T-helper 9 cell (primary cell): ENCODE measurements around the gene CFAP61.
"Not testable (repeated sequence)": the region's sequence is repeated elsewhere in the genome, so short reads cannot be mapped to it uniquely, and the experiment has no call there.

Experiments
- DNase-seq: peaks from one replicate; pipeline ENCODE4 v3.0.0-alpha.2; 2020

The CFAP61 gene

DNA sequence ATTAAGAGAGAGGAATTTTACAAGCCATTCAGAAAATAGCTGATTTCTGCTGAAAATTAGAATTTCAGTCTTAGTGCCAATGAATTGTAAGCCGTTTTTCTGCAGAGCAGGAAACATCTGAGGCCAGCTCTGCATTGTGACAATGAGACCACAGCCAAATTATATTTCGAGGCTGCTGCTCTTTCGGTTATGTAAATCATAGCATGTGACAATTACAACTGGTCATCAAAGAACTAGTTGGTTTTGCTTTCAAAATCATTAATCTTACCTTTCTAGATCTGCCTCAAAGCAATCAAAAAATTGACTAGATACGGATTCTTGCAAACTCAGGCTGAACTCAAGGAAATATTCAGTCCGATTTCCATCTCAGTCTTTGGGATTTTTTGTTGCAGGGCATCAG is 282.2 kb downstream of the CFAP61 start:
- no peak for DNase-seq

DNA sequence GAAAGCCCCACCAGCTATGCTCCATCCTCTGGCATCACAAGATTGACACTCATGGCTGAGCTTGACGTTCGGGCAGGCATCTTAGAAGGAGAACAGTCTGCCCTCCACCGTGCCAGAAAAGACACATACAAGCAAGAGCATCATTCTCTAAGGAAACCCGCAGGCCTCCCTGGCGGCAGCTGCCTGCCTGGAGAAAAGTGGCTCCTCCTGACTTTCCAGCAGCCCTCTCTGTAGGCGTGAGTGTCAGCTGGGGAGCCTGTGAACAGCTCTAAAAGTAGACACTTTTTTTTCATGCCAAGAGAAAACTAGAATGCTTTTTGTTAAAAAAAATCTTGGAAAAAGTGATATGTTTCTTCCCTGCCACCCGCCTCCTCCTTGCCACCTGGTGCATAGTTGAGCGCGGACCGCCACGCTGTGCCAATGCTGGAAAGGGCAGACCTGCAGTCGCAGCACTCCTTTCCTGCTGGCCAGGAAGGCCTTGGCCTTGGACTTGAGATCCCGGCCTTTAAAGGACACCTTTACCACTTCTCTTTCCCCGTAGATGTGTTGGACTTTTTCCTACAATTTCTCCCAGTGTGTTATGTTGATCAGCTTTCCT is 285.9 kb downstream of the CFAP61 start:
- DNase-seq = no peak

DNA sequence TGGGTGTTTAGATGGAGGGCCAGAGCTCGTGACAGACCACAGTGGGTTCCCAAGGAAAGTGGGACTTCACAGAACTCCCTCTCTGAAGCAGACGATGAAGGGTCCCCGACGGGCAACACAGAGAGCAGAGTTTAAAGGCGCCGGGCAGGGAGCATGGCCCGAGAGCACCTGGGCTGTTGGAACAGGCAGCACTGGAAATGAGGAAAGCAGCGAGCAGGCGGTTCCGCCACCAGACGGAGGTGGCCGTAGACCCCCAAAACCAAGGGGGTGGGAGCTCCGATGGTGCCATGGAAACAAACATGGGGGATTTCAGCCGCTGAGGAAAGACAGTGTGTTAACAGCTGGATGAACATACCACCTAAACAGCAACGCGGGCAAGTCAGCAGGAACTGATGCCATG is 288.1 kb downstream of the CFAP61 start:
- DNase-seq = no peak

- no peak for DNase-seq
Observed at GRCh38 chr20:20341371-20341770, 289.0 kb downstream of the CFAP61 start.

DNA sequence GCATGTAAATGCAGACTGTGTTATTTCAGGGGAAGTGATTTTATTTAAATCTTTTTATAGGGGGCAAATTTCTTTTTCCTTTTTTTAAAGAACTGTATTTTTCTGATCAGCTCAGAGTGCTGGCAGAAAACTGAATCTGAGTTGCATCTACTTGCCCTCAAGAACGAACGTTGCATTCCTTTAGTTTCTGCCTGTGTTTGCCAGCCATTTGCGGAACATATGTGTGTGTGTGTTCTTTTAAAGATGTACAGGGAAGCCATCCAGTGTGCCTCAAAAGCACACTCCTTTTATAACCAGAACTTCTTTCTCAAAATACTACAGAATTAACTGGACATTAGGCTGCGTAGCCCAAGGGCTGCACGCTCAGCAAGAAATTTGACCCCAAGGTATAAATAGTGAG is 289.7 kb downstream of the CFAP61 start:
- no peak for DNase-seq

- no peak for DNase-seq
Observed at GRCh38 chr20:20343932-20344331, 291.6 kb downstream of the CFAP61 start.

GRCh38 chr20:20344476-20344875 is 292.1 kb downstream of the CFAP61 start:
- no peak for DNase-seq

DNA sequence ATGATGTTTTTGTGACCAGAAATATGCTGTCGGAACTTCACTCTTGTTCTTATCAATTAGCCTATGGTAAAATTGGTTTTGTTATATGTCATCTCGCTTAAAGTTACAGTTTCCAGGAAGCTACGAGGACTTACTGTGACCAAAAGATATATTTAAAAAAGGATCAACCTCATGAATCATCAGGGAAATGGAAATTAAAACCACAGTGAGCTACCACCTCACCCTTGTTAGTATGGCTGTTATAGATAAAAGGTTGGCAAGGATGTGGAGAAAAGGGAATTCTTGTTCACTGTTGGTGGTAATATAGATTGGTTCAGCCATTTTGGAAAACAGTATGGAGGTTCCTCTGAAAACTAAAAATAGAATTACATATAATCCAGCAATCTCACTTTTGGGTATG is 301.2 kb downstream of the CFAP61 start:
- DNase-seq = no peak

DNA sequence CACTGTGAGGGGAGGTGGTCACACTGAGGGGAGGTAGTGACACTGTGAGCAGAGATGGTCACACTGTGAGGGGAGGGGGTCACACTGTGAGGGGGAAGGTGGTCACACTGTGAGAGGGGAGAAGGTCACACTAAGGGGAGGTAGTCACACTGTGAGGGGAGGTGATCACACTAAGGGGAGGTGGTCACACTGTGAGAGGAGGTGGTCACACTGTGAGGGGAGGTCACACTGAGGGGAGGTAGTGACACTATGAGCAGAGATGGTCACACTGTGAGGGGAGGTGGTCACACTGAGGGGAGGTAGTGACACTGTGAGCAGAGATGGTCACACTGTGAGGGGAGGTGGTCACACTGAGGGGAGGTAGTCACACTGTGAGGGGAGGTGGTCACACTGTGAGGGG is 303.2 kb downstream of the CFAP61 start:
- not testable (repeated sequence) for DNase-seq

DNA sequence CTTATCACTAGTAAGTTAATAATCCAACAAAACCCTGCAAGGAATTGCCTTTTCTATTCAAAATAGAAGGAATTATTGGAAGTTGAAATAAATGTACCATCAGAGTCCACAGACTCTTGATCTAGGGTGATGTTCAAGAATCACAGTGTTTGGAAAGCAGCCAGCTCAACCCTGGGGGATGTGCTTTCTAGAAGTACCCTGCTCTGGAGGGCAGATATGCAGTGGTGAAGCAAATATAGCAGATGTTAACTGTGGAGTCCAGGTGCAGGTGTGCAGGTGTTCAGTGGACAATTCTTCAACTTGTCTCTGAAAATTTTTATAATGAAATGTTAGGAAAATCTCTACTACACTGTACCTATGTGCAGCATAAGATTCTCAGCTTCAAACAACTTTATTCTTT is 306.5 kb downstream of the CFAP61 start:
- no peak for DNase-seq

GRCh38 chr20:20359628-20360027 is 307.3 kb downstream of the CFAP61 start:
- DNase-seq = no peak

- no peak for DNase-seq
Observed at GRCh38 chr20:20360464-20360863, 308.1 kb downstream of the CFAP61 start.

DNA sequence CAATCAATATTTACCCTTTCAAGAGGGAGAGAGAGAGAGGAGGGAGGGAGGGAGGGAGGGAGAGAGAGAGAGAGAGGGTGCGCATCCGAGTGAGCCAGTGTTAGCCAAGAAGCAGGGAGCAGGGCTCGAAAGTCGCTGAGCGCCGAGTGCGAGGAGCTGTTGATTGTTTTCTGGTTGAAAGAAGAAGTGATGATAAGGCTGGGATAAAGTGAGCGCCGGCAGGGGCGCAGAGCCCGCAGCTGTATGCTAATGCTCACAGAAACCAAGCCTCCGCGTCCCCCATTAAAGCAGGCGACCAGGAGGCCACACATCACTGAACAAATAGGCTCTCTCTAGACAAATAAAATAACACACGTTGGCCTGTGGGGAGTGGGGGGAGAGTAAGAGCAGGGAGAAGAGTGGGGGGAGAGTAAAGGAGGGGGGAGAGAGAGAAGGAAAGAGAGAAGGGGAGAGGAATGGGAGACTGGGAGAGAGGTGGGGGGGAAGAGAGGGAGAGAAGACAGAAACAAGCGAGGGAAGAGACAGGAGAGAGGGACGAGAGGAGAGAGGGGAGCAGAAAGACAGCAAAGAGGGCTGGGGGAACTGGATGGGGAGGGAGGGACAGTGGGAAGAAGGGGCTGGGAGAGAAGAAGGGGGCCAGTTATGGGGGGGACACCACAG is 310.6 kb downstream of the CFAP61 start:
- DNase-seq = no peak

GRCh38 chr20:20363434-20363798 is 311.1 kb downstream of the CFAP61 start:
- no peak for DNase-seq

DNA sequence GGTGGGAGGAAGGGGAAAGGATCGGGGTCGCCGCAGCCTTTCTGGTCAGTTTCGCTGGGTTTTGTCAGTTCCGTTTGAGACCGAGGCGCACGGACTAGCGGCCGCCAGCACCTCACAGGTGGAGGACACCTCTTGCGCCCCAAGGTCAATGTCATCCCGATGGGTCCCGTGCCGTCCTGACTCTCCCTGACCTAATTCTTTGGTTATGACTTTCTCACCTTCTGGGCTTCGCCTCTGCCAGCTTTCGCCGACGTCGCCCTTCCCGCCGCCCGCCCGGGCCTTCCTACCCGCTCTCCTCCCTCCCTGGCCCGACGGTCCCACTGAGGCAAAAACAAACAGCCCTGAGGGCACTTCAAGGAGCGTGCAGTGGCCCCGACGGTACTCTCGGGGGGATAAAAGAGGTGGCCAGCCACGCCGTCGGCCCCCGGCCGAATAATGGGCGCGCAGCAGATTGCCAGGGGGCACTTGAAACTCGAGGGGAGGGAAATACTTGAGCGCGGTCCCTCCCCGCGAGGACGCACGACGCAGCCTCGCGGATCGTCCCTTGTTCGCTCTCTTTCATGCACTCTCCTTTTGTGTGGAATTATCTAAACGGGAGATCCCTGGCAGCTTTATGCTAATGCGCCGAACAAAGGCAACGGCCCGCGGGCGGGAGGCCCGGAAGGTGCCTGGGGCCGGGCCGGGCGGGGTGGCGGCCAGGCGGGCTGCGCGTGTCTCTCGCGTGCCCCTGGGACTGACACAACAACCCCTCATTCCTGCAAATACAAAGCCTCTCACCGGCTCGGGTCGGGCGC is 311.7 kb downstream of the CFAP61 start:
- DNase-seq = no peak

DNA sequence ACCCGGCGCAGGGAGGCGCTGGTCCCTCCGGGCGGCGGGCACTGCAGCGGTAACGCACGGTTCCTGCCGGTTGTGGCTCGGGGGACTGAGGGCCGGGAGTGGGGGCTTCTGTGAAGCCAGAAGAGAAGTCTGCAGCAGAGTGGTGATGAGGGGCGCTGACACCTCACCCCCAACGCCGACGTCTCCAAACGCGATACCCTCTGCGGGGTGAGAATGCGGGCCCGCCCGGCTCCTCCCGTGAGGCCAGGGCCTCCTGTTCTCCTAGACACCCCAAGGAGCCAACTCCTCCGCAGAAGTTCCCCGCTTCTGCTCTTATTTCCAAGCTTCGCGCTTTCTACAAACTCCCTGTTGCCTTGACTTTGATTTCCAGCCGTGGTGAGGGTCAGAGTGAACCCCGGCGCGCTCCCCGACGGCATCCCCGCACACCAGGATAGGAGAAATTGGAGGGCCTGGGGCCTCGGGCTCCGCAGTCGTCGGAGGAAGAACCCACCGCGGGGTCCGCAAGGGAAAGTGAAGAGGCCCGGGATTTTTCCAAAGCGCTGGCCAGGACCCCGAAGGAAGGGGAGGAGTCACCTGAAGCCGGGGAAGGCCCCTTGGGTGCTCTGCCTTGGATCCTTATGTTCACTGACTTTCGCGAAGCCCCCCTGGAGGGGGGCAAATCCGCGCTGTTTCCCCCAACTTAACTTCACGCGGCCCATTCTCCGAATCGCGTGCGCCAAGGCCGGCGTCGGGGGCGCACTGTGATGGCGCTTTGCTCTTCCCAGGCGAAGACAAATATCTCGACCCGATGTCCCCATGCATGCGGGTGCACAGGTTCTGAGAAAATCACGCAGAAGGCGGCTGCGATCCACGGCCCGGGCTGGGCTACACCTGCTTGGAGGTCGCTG is 312.5 kb downstream of the CFAP61 start:
- DNase-seq = no peak

- DNase-seq = no peak
Observed at GRCh38 chr20:20365480-20366161, 313.3 kb downstream of the CFAP61 start.

DNA sequence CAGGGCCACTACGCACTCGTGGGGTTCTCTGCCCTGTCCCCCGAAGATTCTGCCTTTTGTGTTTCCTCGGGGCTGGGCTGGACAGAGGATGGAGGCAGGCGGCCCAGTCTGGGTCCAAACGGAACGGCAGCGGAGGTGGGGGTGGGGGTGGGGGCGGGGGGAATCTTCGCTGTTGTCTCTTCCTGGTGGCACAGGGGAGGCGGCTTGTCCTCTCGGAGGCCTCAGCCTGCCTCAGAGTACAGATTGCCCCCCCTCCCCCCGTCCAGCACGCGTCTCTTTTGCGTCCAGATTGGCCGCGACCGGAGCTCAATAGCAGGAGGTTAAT is 314.2 kb downstream of the CFAP61 start:
- DNase-seq = no peak

GRCh38 chr20:20366876-20367574 is 314.7 kb downstream of the CFAP61 start:
- no peak for DNase-seq

- no peak for DNase-seq
Observed at GRCh38 chr20:20367575-20368417, 315.5 kb downstream of the CFAP61 start, which contains the start of gene INSM1. Gene INSM1 (plus strand): TSS chr20:20368104. CDS start chr20:20368268, 164 bp downstream.
